Right atrium auricular region (tissue), 2 donors: ENCODE data around the gene RBBP8. TPM values are rescaled to one million over a fixed set of nuclear protein-coding genes. Genes with fewer than 3 reads are reported as not detected.

Source experiments
- DNase-seq: peaks from one replicate; pipeline ENCODE4 v3.0.0-alpha.2; 2019; ENCODE audit warnings: low spot score
- H3K27ac ChIP-seq, 2 donors: fragments of 200-600 bp; sonication (generic); 1 replicate in 1 of 2; 2 replicates in 1 of 2; pipeline ENCODE4 v1.5.1; 2016 to 2019
- H3K27me3 ChIP-seq, 2 donors: fragments of 200-600 bp; sonication (generic); one replicate each; pipeline versions ENCODE4 v1.5.1 to v1.6.0; 2017 to 2019
- H3K36me3 ChIP-seq: fragments of 200-600 bp; sonication (generic); one replicate; pipeline ENCODE4 v1.5.1; 2016
- H3K4me1 ChIP-seq, 2 donors: fragments of 200-600 bp; sonication (generic); one replicate each; pipeline versions ENCODE4 v1.5.1 to v1.6.0; 2017 to 2019
- H3K4me3 ChIP-seq, 2 donors: fragments of 200-600 bp; sonication (generic); 1 replicate in 1 of 2; 2 replicates in 1 of 2; pipeline ENCODE4 v1.5.1; 2017 to 2019; ENCODE audit warnings: mild to moderate bottlenecking in 1 of 2, moderate library complexity in 1 of 2
- H3K9me3 ChIP-seq, 2 donors: fragments of 200-600 bp; sonication (generic); one replicate each; pipeline ENCODE4 v1.5.1; 2019
- total RNA-seq, 2 donors: library from RNA; depleted of rRNA; stranded (reverse); fragments of >200 nt; gene quantifications; one replicate each; pipeline ENCODE4 v1.1.0, GENCODE V29; 2016
- TF ChIP-seq, protein P1 (sequence below), 2 donors: fragments of 200-600 bp; sonication (generic); IDR thresholded peaks; one replicate each; pipeline ENCODE4 v1.5.1; 2019; ENCODE audit warnings: antibody characterized with exemption in 2 of 2

The RBBP8 gene
- total RNA-seq, 2 donors from 2014 or later = 7.2 to 7.6 TPM

DNA sequence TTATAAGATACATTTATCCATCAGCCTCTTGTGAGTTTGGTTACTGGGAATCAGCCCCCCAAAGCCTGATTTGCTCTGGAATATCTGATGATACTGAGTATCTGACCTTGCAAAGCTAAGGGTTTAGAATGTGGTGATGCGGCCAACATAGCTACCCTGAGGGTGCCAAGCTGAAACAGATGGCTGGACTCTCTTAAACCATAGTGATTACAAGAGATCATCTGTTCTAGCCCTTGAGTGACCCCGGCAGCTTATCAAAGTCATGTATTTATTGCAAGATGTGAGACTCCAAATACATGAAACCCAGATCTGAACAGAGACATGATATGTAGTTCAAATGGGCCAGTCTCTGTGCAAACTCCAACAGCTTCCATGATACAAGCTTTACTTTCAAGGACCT, 124.0 kb downstream of the RBBP8 start:
- Histone ChIP-seq H3K27ac (no peak overlapping the region), H3K36me3 (no peaks in the 10 kb centered on the region), H3K9me3 (no peaks in the 10 kb centered on the region), H3K4me3 (no peak overlapping the region), H3K27me3 (no peaks in the 10 kb centered on the region), H3K4me1 (peaks cover 0 to 11% of the 10 kb centered on the region in 2 donors)
- TF ChIP-seq, protein P1, sequence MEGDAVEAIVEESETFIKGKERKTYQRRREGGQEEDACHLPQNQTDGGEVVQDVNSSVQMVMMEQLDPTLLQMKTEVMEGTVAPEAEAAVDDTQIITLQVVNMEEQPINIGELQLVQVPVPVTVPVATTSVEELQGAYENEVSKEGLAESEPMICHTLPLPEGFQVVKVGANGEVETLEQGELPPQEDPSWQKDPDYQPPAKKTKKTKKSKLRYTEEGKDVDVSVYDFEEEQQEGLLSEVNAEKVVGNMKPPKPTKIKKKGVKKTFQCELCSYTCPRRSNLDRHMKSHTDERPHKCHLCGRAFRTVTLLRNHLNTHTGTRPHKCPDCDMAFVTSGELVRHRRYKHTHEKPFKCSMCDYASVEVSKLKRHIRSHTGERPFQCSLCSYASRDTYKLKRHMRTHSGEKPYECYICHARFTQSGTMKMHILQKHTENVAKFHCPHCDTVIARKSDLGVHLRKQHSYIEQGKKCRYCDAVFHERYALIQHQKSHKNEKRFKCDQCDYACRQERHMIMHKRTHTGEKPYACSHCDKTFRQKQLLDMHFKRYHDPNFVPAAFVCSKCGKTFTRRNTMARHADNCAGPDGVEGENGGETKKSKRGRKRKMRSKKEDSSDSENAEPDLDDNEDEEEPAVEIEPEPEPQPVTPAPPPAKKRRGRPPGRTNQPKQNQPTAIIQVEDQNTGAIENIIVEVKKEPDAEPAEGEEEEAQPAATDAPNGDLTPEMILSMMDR (IDR thresholded peaks at IDR 0.05) = no peak
- DNase-seq = no peak

DNA sequence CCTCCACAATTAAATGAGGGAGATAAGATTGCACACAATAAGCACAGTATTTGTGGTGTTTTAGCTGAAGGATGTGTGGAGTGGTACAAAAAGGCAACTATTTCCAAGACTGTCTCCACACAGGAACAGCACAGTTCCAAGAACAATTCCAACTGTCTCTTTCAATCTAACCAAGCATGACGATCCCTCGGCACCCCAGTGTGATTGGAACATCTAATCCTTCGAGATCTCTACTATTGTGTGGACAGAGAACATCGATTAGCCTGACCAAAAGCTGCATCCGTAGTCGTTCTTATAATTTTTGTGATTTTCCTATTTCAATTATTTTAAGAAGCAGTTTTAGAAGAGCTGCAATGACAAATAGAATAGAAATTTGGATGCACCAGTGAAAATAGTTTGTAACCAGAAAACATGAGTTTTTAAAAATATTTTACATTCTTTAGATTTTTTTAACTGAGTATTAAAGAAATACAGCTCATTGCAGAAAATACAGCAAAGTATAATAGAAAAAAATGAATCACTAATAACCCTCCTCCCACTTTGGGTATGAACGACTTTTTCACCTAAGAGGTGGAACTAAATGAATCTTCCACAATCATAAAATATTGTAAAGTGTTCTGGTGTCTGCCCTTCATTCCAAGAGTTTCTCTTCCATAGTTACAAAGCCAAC, 125.8 kb downstream of the RBBP8 start:
- no peaks in the 10 kb centered on the region for H3K9me3 ChIP-seq
- DNase-seq = no peak
- H3K27ac ChIP-seq = no peak overlapping the region
- H3K4me1 ChIP-seq = peaks cover 0 to 7% of the 10 kb centered on the region in 2 donors
- TF ChIP-seq, protein P1 (IDR thresholded peaks at IDR 0.05) = no peak
- no peaks in the 10 kb centered on the region for H3K36me3 ChIP-seq
- no peak overlapping the region for H3K4me3 ChIP-seq
- H3K27me3 ChIP-seq = no peaks in the 10 kb centered on the region

DNA sequence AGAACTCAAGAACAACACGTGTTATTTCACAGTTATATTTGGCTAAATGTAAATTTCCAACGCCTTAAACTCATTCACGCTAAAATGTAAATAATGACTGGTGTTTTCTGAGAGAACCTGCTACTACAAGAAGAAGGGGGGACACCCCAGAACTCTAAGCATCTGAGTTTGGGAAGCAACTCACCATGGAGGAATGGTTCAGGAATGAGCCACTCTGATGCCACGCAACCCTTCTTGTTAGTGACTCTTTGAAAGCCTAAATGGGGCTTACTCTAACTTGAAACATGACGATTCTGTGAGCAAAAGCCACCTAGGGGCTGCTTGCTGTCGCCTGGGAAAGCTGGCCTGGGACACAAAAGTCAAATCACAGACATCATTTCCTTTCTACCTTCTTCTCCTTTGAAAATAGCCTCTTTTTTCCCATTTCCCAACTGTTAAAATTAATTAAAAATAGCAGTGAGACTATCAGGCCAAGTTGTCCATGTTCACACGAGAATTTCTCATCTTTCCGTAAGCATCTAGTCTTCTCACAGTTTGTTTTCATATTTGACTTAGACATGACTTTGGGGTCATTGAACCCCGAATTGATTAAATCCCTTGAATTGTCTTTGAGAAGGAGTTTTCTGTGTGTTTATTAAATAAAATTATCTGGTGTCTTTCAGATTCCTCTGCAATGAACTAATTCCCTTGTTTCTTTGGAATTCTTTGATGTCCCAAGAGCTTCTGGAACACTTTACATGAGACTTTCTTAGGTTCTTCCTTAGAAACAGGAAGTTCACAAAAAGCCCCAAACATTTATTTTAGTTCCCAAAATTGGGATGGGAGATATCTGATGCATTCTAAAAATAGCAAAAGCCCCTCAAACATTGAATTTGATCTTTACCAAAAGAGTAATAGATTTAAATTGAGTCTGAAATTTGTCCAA, 126.7 kb downstream of the RBBP8 start:
- TF ChIP-seq, protein P1 (IDR thresholded peaks at IDR 0.05) = no peak
- Histone ChIP-seq H3K27me3 (no peaks in the 10 kb centered on the region), H3K36me3 (no peaks in the 10 kb centered on the region), H3K9me3 (no peaks in the 10 kb centered on the region), H3K4me1 (no peaks in the 10 kb centered on the region), H3K27ac (no peak overlapping the region), H3K4me3 (no peak overlapping the region)
- DNase-seq = no peak

DNA sequence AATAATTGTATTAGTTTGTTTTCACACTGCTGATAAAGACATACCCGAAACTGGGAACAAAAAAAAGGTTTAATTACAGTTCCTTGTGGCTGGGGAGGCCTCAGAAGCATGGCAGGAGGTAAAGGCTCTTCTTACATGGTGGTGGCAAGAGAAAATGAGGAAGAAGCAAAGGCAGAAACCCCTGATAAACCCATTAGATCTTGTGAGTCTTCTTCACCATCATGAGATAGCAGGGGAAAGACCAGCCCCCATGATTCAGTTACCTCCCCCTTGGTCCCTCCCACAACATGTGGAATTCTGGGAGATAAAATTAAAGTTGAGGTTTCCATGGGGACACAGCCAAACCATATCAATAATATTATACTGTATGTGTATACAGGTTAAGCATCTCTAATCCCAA, 128.9 kb downstream of the RBBP8 start:
- no peak overlapping the region for H3K27ac ChIP-seq
- no peaks in the 10 kb centered on the region for H3K4me1 ChIP-seq
- H3K36me3 ChIP-seq = no peaks in the 10 kb centered on the region
- DNase-seq = no peak
- no peaks in the 10 kb centered on the region for H3K27me3 ChIP-seq
- TF ChIP-seq, protein P1 (IDR thresholded peaks at IDR 0.05) = no peak
- no peaks in the 10 kb centered on the region for H3K9me3 ChIP-seq
- H3K4me3 ChIP-seq = no peak overlapping the region

DNA sequence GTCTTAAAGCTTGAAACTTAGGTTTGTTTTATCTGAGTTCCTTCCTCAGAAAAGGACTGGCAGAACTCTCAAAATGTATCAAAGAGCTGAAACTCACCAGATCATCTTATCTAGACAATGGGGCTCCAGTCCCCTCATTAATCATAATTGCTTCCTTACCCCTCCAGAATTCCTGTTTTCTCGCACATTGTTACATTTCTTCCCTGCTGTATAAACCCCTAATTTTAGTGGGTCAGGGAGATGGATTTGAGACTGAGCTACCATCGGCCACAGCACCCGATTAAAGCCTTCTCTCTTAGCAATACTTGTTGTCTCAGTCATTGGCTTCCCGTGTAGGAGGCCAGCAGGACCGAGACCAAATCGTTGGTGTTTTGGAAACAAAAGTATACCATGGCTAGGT, 130.4 kb downstream of the RBBP8 start:
- TF ChIP-seq, protein P1 (IDR thresholded peaks at IDR 0.05) = no peak
- H3K4me3 ChIP-seq = no peak overlapping the region
- H3K36me3 ChIP-seq = no peaks in the 10 kb centered on the region
- H3K9me3 ChIP-seq = no peaks in the 10 kb centered on the region
- H3K4me1 ChIP-seq = no peaks in the 10 kb centered on the region
- DNase-seq = no peak
- no peaks in the 10 kb centered on the region for H3K27me3 ChIP-seq
- H3K27ac ChIP-seq = no peak overlapping the region
